NOMO-1 (cell line): Measurements from ENCODE around the gene LINGO4.
A peak's percentile ranks its signal among the peaks of the same experiment; 100 is the strongest.

Source experiments
- DNase-seq, 2 experiments: peaks; one replicate each; lab custom pipeline; 2025; ENCODE audit not compliant: unreplicated experiment in 2 of 2; lab: John Stamatoyannopoulos, UW

Gene LINGO4

DNA sequence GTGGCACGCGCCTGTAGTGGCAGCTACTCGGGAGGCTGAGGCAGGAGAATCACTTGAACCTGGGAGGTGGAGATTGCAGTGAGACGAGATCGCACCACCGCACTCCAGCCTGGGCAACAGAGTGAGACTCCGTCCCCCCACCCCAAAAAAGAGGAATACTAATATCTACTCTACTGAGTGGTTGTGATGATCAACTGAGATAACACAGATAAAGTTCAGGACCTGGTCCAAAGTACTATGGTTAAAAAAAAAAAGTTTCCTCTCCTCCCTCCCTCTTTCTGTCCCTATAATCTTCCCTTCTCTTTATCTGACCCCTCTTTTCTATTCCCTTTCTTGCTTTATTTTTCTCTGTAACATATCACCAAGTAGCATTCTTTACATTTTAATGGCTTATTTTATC is 30.4 kb upstream of the LINGO4 start:
- no peak for DNase-seq

DNA sequence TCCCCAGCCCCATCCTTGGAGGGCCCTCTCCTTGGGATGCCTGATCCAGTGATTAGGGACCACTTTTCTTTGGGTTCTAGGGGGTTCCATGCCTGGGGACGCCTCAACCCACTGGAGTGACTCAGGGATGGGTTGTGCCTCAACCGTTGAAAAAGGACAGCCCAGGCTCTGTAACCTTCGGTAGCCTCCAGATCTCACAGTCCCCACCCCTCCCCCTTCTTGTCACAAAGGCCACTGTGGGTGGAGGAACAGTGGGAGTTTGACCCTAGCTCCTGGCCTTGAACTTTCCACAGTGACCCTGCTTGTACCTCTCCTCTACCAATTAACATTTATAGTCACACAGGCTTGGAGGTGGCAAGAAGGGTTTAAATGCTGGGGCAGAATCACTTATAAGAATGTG is 29.0 kb upstream of the LINGO4 start:
- no peak for DNase-seq

DNA sequence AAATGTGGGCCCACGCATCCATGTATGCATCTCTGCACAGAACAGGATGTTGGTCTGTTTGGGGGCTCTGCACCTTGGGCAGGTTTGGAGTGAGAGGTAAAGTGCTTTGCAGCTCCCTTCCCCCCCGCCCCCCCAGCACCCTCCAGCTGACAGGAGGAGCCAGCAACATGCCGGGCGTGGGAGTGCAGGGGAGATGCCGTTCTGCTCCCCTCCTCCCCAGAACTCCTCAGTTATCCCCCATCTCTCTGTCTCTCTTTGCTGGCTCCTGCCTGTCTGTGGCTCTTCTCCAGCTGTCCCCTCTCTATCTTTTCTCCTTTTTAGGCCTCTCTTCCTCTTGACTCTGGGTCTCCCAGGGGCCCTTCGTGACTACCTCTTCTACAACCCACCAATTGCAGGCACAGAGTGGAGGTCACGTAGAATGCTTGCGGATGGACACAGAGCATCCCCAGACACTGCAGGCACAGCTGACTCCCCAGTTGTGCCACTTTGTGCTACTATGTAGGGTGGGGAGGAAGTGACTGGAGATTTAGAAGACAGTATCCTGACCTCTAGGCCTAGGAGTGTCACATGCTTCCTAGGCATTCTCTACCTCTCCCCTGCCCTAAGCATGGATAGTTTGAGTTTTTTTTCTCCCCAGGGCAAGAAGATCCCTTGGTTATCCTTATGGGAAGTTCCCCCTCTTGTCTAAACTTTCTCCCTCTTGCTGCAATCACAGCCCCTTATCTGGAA is 28.1 kb upstream of the LINGO4 start:
- DNase-seq, result no peak

GRCh38 chr1:151832318-151832980 is 27.2 kb upstream of the LINGO4 start:
- no peak for DNase-seq

DNA sequence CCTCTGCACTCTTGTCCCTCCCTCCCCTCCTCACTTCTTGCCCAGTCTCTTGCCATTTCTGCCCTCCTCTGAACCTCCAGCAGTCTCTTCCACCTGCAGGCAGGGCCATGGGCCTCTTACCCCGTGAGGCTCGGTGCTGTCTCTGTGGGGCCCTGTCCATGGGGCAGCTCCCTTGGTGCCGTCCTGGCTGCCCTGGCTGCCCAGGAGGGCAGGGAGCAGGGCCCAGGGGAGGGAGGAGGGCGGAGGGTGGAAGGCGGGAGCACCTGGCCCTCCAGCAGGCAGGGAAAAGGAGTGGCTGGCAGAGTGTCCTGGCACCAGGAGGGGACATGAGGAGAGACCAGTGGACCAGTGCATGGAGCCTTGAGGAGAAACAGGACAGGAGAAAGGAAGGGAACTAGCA is 26.4 kb upstream of the LINGO4 start, which contains the start of gene RORC:
Gene RORC, minus strand, starts transcription at position 198 of the 400 bp plus-strand sequence. Its CDS starts 38 bp downstream, at position 160.
- no peak for DNase-seq

DNA sequence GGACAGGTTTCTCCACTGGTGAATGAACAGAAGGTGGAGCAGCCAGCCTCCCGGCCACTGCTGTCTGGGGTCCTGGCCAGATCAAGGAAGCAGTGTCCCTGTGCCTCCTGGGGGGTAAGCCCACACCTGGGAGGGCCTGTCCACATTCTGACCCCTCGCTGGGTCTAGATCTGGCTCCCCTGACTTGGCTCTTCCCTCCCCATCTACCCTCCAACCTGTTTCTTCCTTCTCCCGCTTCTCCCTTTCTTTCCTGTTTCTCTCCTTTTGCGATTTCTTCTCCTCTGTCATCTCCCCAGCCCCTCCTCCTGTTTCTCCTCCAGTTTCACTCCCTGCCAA is 26.0 kb upstream of the LINGO4 start:
- DNase-seq, result no peak

DNA sequence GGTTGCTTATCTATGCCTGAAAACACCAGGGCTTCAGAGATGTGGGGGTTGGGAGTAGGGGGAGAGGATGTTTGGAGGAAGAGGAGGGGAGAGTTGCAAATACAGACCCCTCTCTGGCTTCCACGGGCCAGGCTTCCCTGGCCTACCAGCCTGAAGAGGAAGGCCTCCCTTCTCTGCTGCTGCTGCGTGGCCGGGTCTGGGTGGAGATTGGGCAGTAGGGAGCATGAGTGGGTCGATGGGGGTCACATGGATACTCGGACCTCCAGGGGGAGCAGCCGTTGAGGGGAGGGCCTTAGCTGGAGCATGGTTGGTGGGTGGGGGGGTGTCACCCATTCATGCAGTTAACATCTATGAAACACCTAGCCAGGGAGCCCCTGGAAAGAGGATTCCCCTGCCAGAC is 24.8 kb upstream of the LINGO4 start:
- no peak for DNase-seq

- no peak for DNase-seq
Measured at GRCh38 chr1:151829352-151830046, 24.3 kb upstream of the LINGO4 start.

DNA sequence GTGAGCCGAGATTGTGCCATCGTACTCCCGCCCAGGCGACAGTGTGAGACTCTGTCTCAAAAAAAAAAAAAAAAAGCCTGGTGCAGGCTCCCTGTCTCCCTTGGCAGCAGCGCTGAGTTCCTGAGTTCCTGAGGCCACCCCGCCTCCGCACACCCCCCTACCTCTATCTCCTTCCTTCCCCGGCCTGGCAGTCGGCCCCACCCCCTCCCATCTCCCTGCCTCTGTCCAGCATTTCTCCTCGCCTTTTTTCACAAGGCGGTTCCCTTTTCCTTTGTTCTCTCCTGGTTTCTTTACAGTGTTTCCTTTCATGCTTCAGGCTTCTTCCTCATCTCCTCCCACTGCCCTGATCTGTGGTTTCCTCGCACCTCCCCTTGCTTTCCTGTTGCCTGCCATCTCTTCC is 23.7 kb upstream of the LINGO4 start:
- no peak for DNase-seq

- no peak for DNase-seq
Measured at GRCh38 chr1:151827853-151828252, 22.6 kb upstream of the LINGO4 start.

- no peak for DNase-seq
Measured at GRCh38 chr1:151825751-151826660, 20.8 kb upstream of the LINGO4 start.

DNA sequence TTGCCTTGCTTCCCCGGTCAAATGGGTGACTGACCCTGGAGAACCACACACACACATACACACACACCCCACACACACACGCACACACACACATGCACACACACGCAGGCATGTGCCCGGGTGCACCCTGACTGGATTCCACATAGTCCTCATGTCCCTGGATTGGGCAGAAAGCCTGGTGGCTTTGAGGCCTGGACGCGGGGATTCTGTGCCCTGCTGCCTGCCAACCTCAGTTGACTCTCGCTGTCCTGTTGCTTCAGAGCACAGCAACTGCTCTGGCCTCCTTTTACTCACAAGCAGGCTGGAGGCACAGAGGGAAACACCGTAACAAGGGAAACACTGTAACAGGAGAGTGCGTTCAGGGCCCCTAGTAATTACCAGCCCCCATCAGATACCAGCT is 20.0 kb upstream of the LINGO4 start:
- DNase-seq, result no peak

DNA sequence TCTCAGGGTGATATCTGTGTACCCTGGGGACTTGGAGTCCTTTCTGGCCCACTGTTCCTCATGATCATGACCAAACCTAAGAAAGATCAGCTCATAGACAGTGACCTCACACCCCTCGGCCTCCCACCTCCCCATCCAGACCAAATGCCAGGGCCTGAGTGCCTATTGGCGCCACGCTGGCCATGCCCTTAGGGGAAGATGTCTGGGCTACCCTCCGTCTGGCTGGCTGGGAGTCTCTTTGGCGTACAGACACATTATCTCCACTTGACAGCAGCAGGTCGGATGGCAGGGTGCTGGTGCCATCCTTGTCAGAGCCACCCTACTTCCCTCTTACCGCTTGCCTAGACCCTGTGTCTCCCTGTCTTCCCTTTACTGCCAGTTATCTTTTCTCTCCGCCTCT is 18.0 kb upstream of the LINGO4 start:
- no peak for DNase-seq

DNA sequence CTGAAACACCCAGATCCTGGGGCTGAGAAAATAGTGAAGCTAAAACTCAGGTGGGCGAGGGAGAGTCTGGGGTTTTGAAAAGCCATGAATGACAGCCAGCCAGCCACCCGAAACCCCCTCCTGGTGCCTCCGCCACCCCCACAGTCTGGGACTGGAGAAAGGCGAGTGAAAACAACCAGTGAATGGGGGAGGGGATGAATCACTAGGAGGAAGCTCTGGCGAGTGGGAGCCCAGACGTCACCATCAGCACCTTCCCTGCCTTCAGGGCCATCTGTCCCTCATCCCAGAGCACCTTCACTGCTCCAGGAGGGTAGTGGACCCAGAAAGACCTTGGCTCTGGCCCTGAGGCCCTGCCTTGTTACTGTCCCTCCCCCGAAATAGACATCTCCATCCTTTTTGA is 17.2 kb upstream of the LINGO4 start:
- DNase-seq, result no peak

DNA sequence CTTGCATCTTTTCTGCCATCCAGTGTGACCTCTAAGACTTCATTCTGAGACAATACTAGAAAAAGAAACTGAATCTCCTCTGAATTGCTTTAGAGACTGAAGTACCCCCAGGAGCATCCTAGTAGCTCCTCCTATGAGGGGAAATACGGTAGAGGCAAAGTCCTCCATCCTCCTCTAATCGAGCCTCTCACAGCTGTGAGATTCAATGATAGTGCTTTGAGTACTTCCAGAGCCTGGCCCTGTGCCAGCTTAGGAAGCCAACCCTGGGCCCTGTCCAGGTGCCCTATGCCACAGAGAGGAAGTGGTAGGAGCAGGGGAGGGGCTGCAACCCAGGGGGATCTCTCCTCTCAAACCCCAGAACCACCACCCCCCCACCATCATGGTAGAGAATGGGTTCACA is 15.7 kb upstream of the LINGO4 start:
- no peak for DNase-seq

GRCh38 chr1:151819976-151820623 is 14.9 kb upstream of the LINGO4 start:
- no peak for DNase-seq

- DNase-seq, result no peak
Measured at GRCh38 chr1:151819227-151819835, 14.1 kb upstream of the LINGO4 start.

DNA sequence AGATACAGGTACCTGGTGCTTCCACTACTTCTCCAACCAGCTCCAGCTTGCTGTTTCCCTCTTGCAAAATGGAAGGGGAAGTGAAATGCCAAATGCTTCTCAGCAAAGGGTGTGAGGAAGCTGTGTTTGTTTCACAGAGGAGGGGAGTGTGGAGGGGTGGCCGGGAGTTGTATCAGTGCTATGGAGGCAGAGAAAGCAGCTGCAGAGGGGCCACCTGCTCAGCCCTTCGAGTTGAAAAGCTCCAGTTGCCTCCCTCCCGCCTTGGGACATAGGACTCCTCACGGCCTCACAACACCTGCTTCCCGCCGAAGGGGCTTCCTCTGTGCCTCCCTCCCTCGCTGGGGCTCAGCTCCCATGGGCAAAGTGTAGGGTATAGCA is 12.1 kb upstream of the LINGO4 start:
- DNase-seq, result peak; percentile 48 to 53

DNA sequence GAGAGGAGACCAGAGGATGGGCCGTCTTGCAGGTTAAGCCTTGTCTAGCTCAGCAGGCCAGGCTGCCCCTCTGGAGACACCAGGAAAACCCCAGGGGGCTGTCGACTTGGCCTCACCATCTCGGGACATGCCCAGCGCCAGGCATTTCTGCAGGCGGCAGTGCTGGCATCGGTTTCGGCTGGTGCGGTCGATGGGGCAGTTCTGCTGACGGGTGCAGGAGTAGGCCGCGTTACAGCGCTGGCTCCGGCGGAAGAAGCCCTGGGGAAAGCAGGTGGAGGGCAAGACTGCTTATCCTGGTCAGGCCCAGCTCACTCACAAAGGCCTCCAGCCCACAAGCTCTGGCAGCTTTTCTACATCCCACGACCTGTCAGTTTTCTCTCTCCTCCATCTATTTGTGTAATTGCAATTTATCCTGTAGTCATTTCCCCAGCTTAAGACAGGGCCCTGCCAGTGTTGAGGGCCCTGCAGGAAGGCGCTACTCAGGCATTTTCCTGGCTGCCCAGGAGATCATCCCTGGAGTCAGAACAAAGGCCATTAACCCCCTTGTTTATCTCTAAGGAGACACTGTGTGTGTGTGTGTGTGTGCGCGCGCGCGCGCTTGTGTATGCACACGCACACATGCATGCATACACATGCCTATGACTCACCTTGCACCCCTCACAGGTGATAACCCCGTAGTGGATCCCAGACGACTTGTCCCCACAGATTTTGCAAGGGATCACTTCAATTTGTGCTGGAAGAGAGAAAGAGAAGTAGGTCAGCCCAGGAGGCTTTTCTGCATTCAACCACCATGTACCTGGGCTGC is 11.5 kb upstream of the LINGO4 start:
- no peak for DNase-seq
